Measurements from ENCODE around the gene MBD3.

GRCh38 chr19:1591421-1592023 is 1.1 kb downstream of the MBD3 start:
- no peak for TF ChIP-seq EZH2 (IDR thresholded peaks at IDR 0.05; ENCODE audit: low read depth, unreplicated experiment)
- TF ChIP-seq CTCF (conservative IDR thresholded peaks at IDR 0.05; ENCODE audit: low read depth in 2 of 2) = no peak
- TF ChIP-seq REST (IDR thresholded peaks at IDR 0.05; ENCODE audit: unreplicated experiment) = no peak
- TF ChIP-seq POLR2AphosphoS5 (IDR thresholded peaks at IDR 0.05; ENCODE audit: low read depth) = no peak
- TF ChIP-seq ZNF331 (CRISPR knock-in tag; IDR thresholded peaks at IDR 0.05; ENCODE audit: low read depth) = no peak
- TF ChIP-seq EZH2phosphoT487 (IDR thresholded peaks at IDR 0.05; ENCODE audit: unreplicated experiment) = no peak
- TF ChIP-seq CREB1 (CRISPR knock-in tag; IDR thresholded peaks at IDR 0.05; ENCODE audit: low read depth) = no peak
- TF ChIP-seq ETS1 (IDR thresholded peaks at IDR 0.05) = no peak
- TF ChIP-seq ZNF114 (CRISPR knock-in tag; IDR thresholded peaks at IDR 0.05) = no peak
- no peak for TF ChIP-seq JUNB (IDR thresholded peaks at IDR 0.05; ENCODE audit: unreplicated experiment)
- TF ChIP-seq ZNF462 (CRISPR knock-in tag; IDR thresholded peaks at IDR 0.05) = no peak
